SK-N-MC (cell line): ENCODE data around the gene TMEM223.
A peak's percentile ranks its signal among the peaks of the same experiment; 100 is the strongest.
"Not testable (repeated sequence)": the region's sequence is repeated elsewhere in the genome, so short reads cannot be mapped to it uniquely, and the experiment has no call there.

Experiments
- DNase-seq: peaks from one replicate; pipeline ENCODE4 v3.0.0-alpha.2; 2011; ENCODE audit warnings: low read depth, low spot score
- H3K27ac ChIP-seq: fragments of 200-600 bp; sonication (generic); 2 replicates; pipeline ENCODE4 v1.5.1; 2016; ENCODE audit warnings: mixed run types
- H3K36me3 ChIP-seq: fragments of 200-600 bp; sonication (generic); 2 replicates; pipeline ENCODE4 v1.6.1; 2017; ENCODE audit warnings: antibody characterized with exemption, low read length, mixed read lengths; ENCODE audit not compliant: insufficient read depth
- H3K4me3 ChIP-seq: fragments of 200-600 bp; sonication (generic); 2 replicates; pipeline ENCODE4 v1.5.1; 2016
- H3K9ac ChIP-seq: fragments of 200-600 bp; sonication (generic); 2 replicates; pipeline ENCODE4 v1.8.0; 2017; ENCODE audit warnings: mixed run types, mixed read lengths; ENCODE audit not compliant: insufficient read length
- H3K9me3 ChIP-seq: fragments of 200-600 bp; sonication (generic); 2 replicates; pipeline ENCODE4 v1.6.1; 2017; ENCODE audit warnings: low read depth, mild to moderate bottlenecking, antibody characterized with exemption, low read length, moderate library complexity, mixed read lengths
- EZH2 ChIP-seq: fragments of 200-600 bp; sonication (generic); IDR thresholded peaks from one replicate; pipeline ENCODE4 v1.6.1; 2017; ENCODE audit warnings: antibody characterized with exemption
- FOXP2 ChIP-seq: optimal IDR thresholded peaks from 2 replicates; pipeline ENCODE3; 2011; ENCODE audit warnings: mild to moderate bottlenecking, moderate library complexity; ENCODE audit not compliant: insufficient read depth; ENCODE audit errors: extremely low read length, control extremely low read depth
- POLR2AphosphoS5 ChIP-seq: IDR thresholded peaks from 2 replicates; pipeline ENCODE4 v1.6.1; 2012; ENCODE audit warnings: mild to moderate bottlenecking, low read depth, low read length, borderline replicate concordance

The TMEM223 gene

GRCh38 chr11:62752177-62752785 is 39.5 kb downstream of the TMEM223 start:
- Histone ChIP-seq H3K9me3 (no peaks in the 10 kb centered on the region), H3K4me3 (no peak overlapping the region), H3K36me3 (peaks cover 4% of the 10 kb centered on the region; the same call in 1 of the 2 replicates), H3K9ac (no peak overlapping the region), H3K27ac (no peak overlapping the region)
- DNase-seq = no peak
- TF ChIP-seq POLR2AphosphoS5 (no peak), EZH2 (no peak), FOXP2 (no peak)

DNA sequence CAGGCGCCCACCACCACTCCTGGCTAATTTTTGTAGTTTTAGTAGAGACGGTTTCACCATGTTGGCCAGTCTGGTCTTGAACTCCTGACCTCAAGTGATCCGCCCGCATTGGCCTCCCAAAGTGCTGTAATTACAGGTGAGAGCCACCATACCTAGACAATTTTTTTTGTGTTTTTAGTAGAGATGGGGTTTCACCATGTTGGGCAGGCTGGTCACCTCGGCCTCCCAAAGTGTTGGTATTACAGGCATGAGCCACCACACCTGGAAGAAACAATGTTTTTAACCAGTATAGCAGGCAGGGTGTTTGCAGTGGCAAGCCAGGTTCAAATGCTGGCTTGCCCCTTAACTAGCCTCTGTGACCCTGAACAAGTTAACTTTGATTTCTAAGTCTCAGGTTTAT is 41.9 kb downstream of the TMEM223 start:
- not testable (repeated sequence) for H3K36me3 ChIP-seq

DNA sequence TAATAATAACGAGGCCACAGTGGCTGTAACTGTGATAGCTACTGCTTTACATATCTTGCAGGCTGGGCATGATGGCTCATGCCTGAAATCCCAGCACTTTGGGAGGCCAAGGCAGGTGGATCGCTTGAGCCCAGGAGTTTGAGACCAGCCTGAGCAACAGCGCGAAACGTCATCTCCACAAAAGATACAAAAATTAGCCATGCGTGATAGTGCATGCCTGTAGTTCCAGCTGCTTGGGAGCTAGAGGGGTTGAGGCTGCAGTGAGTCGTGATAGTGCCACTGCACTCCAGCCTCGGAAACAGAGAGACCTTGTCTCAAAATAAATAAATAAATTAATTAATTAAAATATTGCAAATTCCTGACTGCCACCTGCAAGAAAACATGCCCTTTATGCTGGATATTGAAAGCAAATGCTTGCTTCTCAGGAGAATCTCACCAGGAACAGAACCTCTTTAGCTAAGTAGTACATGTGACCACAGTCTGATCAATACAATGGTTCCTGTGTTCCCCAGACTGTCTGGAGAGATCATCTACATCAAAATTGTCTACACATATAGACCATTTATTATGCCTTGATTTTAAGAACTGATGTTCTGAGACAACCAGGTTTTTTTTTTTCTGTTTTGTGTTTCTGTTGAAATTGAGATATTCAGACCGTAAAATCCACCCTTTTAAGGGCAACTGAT is 44.2 kb downstream of the TMEM223 start:
- H3K4me3 ChIP-seq = no peak overlapping the region
- H3K9ac ChIP-seq = no peak overlapping the region
- H3K36me3 ChIP-seq = peaks cover 4% of the 10 kb centered on the region; the same call in 1 of the 2 replicates
- no peak for TF ChIP-seq EZH2
- no peak for TF ChIP-seq FOXP2
- no peak for TF ChIP-seq POLR2AphosphoS5
- DNase-seq = no peak
- H3K9me3 ChIP-seq = no peaks in the 10 kb centered on the region
- H3K27ac ChIP-seq = peak overlapping the region; percentile 77

More for the DNA sequence above, 41.9 kb downstream of the TMEM223 start:
- not testable (repeated sequence) for DNase-seq, H3K27ac ChIP-seq, H3K4me3 ChIP-seq, H3K9me3 ChIP-seq, H3K9ac ChIP-seq
